ENCODE results near the gene EHBP1.

EHBP1 gene

GRCh38 chr2:63000801-63001200 is 295.3 kb downstream of the EHBP1 start:
- TF ChIP-seq REST (IDR thresholded peaks at IDR 0.05; ENCODE audit: insufficient read depth in 1 of 2, low read depth in 2 of 2, low read length in 2 of 2), result no peak
- no peak for TF ChIP-seq POLR2AphosphoS5 (IDR thresholded peaks at IDR 0.05; ENCODE audit: low read depth, low read length)
- no peak for TF ChIP-seq SIN3A (IDR thresholded peaks at IDR 0.05; ENCODE audit: borderline replicate concordance, insufficient read depth, low read length)
- TF ChIP-seq TAF1 (IDR thresholded peaks at IDR 0.05; ENCODE audit: borderline replicate concordance, insufficient read depth, low read length), result no peak
- no peak for TF ChIP-seq FOXP2 (optimal IDR thresholded peaks at IDR 0.05; ENCODE audit: borderline replicate concordance, extremely low read depth, extremely low read length, insufficient read depth)

GRCh38 chr2:63001576-63001975 is 296.1 kb downstream of the EHBP1 start:
- no peak for TF ChIP-seq POLR2AphosphoS5 (IDR thresholded peaks at IDR 0.05; ENCODE audit: low read depth, low read length)
- no peak for TF ChIP-seq SIN3A (IDR thresholded peaks at IDR 0.05; ENCODE audit: borderline replicate concordance, insufficient read depth, low read length)
- TF ChIP-seq TAF1 (IDR thresholded peaks at IDR 0.05; ENCODE audit: borderline replicate concordance, insufficient read depth, low read length), result no peak
- TF ChIP-seq REST (IDR thresholded peaks at IDR 0.05; ENCODE audit: insufficient read depth in 1 of 2, low read depth in 2 of 2, low read length in 2 of 2), result no peak
- no peak for TF ChIP-seq FOXP2 (optimal IDR thresholded peaks at IDR 0.05; ENCODE audit: borderline replicate concordance, extremely low read depth, extremely low read length, insufficient read depth)

- TF ChIP-seq SIN3A (IDR thresholded peaks at IDR 0.05; ENCODE audit: borderline replicate concordance, insufficient read depth, low read length) (no peak), FOXP2 (optimal IDR thresholded peaks at IDR 0.05; ENCODE audit: borderline replicate concordance, extremely low read depth, extremely low read length, insufficient read depth) (no peak), REST (IDR thresholded peaks at IDR 0.05; ENCODE audit: insufficient read depth in 1 of 2, low read depth in 2 of 2, low read length in 2 of 2) (no peak), POLR2AphosphoS5 (IDR thresholded peaks at IDR 0.05; ENCODE audit: low read depth, low read length) (no peak), TAF1 (IDR thresholded peaks at IDR 0.05; ENCODE audit: borderline replicate concordance, insufficient read depth, low read length) (no peak)
Measured at GRCh38 chr2:63003351-63003750, 297.8 kb downstream of the EHBP1 start.

GRCh38 chr2:63007813-63008458 is 302.4 kb downstream of the EHBP1 start:
- TF ChIP-seq TAF1 (IDR thresholded peaks at IDR 0.05; ENCODE audit: borderline replicate concordance, insufficient read depth, low read length) (no peak), SIN3A (IDR thresholded peaks at IDR 0.05; ENCODE audit: borderline replicate concordance, insufficient read depth, low read length) (no peak), REST (IDR thresholded peaks at IDR 0.05; ENCODE audit: insufficient read depth in 1 of 2, low read depth in 2 of 2, low read length in 2 of 2) (no peak), POLR2AphosphoS5 (IDR thresholded peaks at IDR 0.05; ENCODE audit: low read depth, low read length) (no peak), FOXP2 (optimal IDR thresholded peaks at IDR 0.05; ENCODE audit: borderline replicate concordance, extremely low read depth, extremely low read length, insufficient read depth) (no peak)
